Measurements from ENCODE around the gene MICAL3. TPM values are rescaled to one million over a fixed set of nuclear protein-coding genes. Genes with fewer than 3 reads are reported as not detected.

The MICAL3 gene
- polyA plus RNA-seq, 4 donors: 3.2 to 31.4 (median 10.0) TPM

DNA sequence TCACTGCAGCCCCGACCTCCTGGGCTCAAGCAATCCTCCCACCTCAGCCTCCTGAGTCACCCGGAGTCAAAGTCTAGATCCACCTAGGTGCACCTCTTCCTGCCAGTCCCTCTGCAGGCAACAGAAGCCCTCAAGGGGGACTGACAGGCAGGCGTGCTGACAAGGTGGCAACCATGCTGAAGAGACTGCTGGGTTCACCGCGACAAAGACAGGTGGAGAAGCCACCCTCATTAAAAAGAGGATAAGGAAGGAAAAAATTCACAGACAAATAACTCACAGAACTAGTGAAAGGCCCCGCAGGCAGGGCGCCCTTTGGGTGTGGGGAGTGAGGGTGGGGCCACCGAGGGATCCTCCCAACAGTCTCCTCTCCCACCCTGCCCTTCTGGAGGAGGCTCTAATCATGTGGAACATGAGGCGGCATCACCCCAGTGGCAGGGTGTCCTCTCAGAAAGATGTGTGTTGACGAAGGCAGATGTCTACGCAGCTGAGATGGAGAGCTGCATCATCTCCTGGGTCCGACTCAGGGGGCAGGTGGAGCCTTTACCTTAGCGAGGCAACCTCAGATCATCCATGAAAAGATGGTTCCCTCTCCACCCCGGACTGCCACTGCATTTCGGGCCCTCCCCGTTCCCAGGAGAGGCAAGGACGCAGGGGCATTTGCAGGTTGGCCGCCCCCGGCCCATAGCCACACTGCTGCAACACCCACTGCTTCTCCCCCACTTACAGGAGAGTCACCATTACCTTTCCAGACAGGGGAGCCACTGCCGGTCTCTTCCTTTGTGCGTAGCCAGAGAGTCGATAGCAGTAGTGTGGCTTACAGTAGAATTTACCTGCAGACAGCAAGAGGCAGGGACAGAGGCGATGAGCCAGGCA, 158.9 kb downstream of the MICAL3 start:
- 82 to 87% (median 87%) methylated on average over 22 to 23 of the region's 23 CpGs for WGBS, 3 donors

DNA sequence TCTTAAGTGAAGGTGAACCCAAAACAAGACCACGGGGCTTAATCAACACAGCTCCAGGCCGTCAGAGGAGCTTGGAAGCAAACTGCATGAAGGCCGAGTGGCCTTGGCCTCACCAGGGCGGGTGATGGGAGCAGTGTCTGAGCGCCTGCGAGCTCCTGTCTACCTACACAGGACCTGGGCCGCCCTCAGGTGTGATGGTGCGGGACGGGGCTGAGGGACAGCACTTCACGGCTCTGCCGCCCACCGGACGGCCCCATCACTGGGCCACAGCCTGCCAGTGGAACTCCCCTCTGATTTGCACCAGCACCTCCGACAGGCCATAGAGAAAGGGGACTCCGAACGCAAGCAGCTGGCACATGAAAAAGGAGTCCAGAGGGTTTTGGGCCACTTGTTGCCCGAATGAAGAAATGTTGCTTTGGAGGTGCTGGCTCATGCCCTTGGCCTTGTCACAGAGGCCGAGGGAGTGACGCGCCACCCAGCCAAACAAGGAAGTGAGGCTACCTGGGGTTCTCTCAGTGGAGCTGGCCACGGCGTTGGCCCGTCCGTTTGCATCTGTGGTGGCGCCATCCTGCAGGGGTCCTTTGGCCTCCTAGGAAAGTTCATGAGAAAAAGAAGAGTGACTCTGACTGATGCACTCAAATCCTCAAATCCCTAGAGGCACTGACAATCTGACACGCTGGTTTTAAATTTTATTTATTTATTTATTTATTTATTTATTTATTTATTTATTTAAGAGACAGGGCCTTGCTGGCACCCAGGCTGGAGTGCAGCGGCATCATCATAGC, 159.8 kb downstream of the MICAL3 start:
- DNase-seq (no peak), FAIRE-seq (no peak)
- no peak overlapping the region for H3K4me3 ChIP-seq (ENCODE audit: low read depth in 1 of 3, low read length in 3 of 3)
- H3K9me3 ChIP-seq (ENCODE audit: control insufficient read depth in 2 of 2, insufficient read depth in 1 of 2, low read depth in 1 of 2, low read length in 1 of 2): no peaks in the 10 kb centered on the region
- 95 to 98% (median 96%) methylated on average over 27 of the region's 27 CpGs for WGBS, 3 donors
- H3K27ac ChIP-seq (ENCODE audit: low read depth in 1 of 3, low read length in 2 of 3): no peak overlapping the region
- H3K27me3 ChIP-seq (ENCODE audit: control insufficient read depth in 3 of 3, insufficient read depth in 3 of 3, low read length in 3 of 3): no peaks in the 10 kb centered on the region
- H3K36me3 ChIP-seq (ENCODE audit: control insufficient read depth in 3 of 3, insufficient read depth in 2 of 3, low read depth in 1 of 3, low read length in 3 of 3): peaks cover 2 to 68% (median 6%) of the 10 kb centered on the region in 3 donors
- H3K4me1 ChIP-seq (ENCODE audit: control insufficient read depth in 3 of 3, insufficient read depth in 2 of 3, low read depth in 1 of 3, low read length in 2 of 3): peaks cover 4 to 29% (median 13%) of the 10 kb centered on the region in 3 donors

More for the DNA sequence above, 158.9 kb downstream of the MICAL3 start:
- Histone ChIP-seq H3K36me3 (ENCODE audit: control insufficient read depth in 3 of 3, insufficient read depth in 2 of 3, low read depth in 1 of 3, low read length in 3 of 3) (peaks cover 2 to 66% (median 6%) of the 10 kb centered on the region in 3 donors), H3K4me3 (ENCODE audit: low read depth in 1 of 3, low read length in 3 of 3) (no peak overlapping the region), H3K27ac (ENCODE audit: low read depth in 1 of 3, low read length in 2 of 3) (no peak overlapping the region), H3K9me3 (ENCODE audit: control insufficient read depth in 2 of 2, insufficient read depth in 1 of 2, low read depth in 1 of 2, low read length in 1 of 2) (no peaks in the 10 kb centered on the region), H3K4me1 (ENCODE audit: control insufficient read depth in 3 of 3, insufficient read depth in 2 of 3, low read depth in 1 of 3, low read length in 2 of 3) (peaks cover 4 to 36% (median 13%) of the 10 kb centered on the region in 3 donors), H3K27me3 (ENCODE audit: control insufficient read depth in 3 of 3, insufficient read depth in 3 of 3, low read length in 3 of 3) (no peaks in the 10 kb centered on the region)
- DNase-seq: peak in 1 of 2 donors; percentile 69
- FAIRE-seq: no peak

- peaks cover 2 to 75% (median 6%) of the 10 kb centered on the region in 3 donors for H3K36me3 ChIP-seq (ENCODE audit: control insufficient read depth in 3 of 3, insufficient read depth in 2 of 3, low read depth in 1 of 3, low read length in 3 of 3)
- FAIRE-seq (no peak), DNase-seq (no peak)
- 78 to 91% (median 85%) methylated on average over 9 of the region's 9 CpGs for WGBS, 3 donors
- H3K9me3 ChIP-seq (ENCODE audit: control insufficient read depth in 2 of 2, insufficient read depth in 1 of 2, low read depth in 1 of 2, low read length in 1 of 2): no peaks in the 10 kb centered on the region
- no peaks in the 10 kb centered on the region for H3K27me3 ChIP-seq (ENCODE audit: control insufficient read depth in 3 of 3, insufficient read depth in 3 of 3, low read length in 3 of 3)
- no peak overlapping the region for H3K4me3 ChIP-seq (ENCODE audit: low read depth in 1 of 3, low read length in 3 of 3)
- no peak overlapping the region for H3K27ac ChIP-seq (ENCODE audit: low read depth in 1 of 3, low read length in 2 of 3)
- peaks cover 4 to 31% (median 17%) of the 10 kb centered on the region in 3 donors for H3K4me1 ChIP-seq (ENCODE audit: control insufficient read depth in 3 of 3, insufficient read depth in 2 of 3, low read depth in 1 of 3, low read length in 2 of 3)
These were observed 161.6 kb downstream of the MICAL3 start for GRCh38 chr22:17862646-17863181.

DNA sequence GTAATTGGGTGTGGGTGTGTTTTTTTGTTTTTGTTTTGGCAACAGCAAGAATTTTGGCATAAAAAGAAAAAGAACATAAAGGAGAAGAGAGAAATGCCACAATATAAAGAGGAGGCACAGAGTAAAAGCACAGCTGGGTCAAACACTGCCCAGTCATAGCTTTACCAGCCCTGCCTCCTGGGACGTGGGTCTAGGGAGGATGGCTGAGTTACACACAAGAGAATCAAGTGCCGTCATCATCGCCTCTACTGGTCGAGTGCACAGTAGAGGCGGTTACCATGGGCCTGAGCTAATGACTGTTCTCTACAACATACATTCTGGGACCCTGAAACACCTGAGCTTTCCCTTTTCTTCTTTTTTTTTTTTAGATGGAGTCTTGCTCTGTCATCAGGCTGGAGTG, 162.5 kb downstream of the MICAL3 start:
- peaks cover 2 to 76% (median 6%) of the 10 kb centered on the region in 3 donors for H3K36me3 ChIP-seq (ENCODE audit: control insufficient read depth in 3 of 3, insufficient read depth in 2 of 3, low read depth in 1 of 3, low read length in 3 of 3)
- no peak for DNase-seq
- WGBS, 3 donors: 87 to 92% (median 88%) methylated on average over 5 of the region's 5 CpGs

GRCh38 chr22:17860220-17860965, 164.0 kb downstream of the MICAL3 start:
- Histone ChIP-seq H3K27me3 (ENCODE audit: control insufficient read depth in 3 of 3, insufficient read depth in 3 of 3, low read length in 3 of 3) (no peaks in the 10 kb centered on the region), H3K4me1 (ENCODE audit: control insufficient read depth in 3 of 3, insufficient read depth in 2 of 3, low read depth in 1 of 3, low read length in 2 of 3) (peaks cover 0 to 32% (median 13%) of the 10 kb centered on the region in 3 donors), H3K4me3 (ENCODE audit: low read depth in 1 of 3, low read length in 3 of 3) (no peak overlapping the region), H3K36me3 (ENCODE audit: control insufficient read depth in 3 of 3, insufficient read depth in 2 of 3, low read depth in 1 of 3, low read length in 3 of 3) (peaks cover 2 to 73% (median 6%) of the 10 kb centered on the region in 3 donors), H3K9me3 (ENCODE audit: control insufficient read depth in 2 of 2, insufficient read depth in 1 of 2, low read depth in 1 of 2, low read length in 1 of 2) (no peaks in the 10 kb centered on the region), H3K27ac (ENCODE audit: low read depth in 1 of 3, low read length in 2 of 3) (no peak overlapping the region)
- DNase-seq (no peak), FAIRE-seq (no peak)
- WGBS, 3 donors: 92 to 94% (median 92%) methylated on average over 22 to 23 of the region's 23 CpGs

More for the DNA sequence above, 162.5 kb downstream of the MICAL3 start:
- Histone ChIP-seq H3K4me3 (ENCODE audit: low read depth in 1 of 3, low read length in 3 of 3) (no peak overlapping the region), H3K4me1 (ENCODE audit: control insufficient read depth in 3 of 3, insufficient read depth in 2 of 3, low read depth in 1 of 3, low read length in 2 of 3) (peaks cover 0 to 29% (median 18%) of the 10 kb centered on the region in 3 donors), H3K27me3 (ENCODE audit: control insufficient read depth in 3 of 3, insufficient read depth in 3 of 3, low read length in 3 of 3) (no peaks in the 10 kb centered on the region), H3K9me3 (ENCODE audit: control insufficient read depth in 2 of 2, insufficient read depth in 1 of 2, low read depth in 1 of 2, low read length in 1 of 2) (no peaks in the 10 kb centered on the region), H3K27ac (ENCODE audit: low read depth in 1 of 3, low read length in 2 of 3) (no peak overlapping the region)
- FAIRE-seq: no peak

GRCh38 chr22:17858033-17858432, 166.3 kb downstream of the MICAL3 start:
- H3K4me3 ChIP-seq (ENCODE audit: low read depth in 1 of 3, low read length in 3 of 3): no peak overlapping the region
- FAIRE-seq (no peak), DNase-seq (peak in 1 of 2 donors; percentile 62)
- 22 to 68% (median 49%) methylated on average over 11 of the region's 11 CpGs for WGBS, 3 donors
- no peaks in the 10 kb centered on the region for H3K27me3 ChIP-seq (ENCODE audit: control insufficient read depth in 3 of 3, insufficient read depth in 3 of 3, low read length in 3 of 3)
- no peaks in the 10 kb centered on the region for H3K9me3 ChIP-seq (ENCODE audit: control insufficient read depth in 2 of 2, insufficient read depth in 1 of 2, low read depth in 1 of 2, low read length in 1 of 2)
- peaks cover 2 to 72% (median 3%) of the 10 kb centered on the region in 3 donors for H3K36me3 ChIP-seq (ENCODE audit: control insufficient read depth in 3 of 3, insufficient read depth in 2 of 3, low read depth in 1 of 3, low read length in 3 of 3)
- peaks cover 0 to 32% (median 13%) of the 10 kb centered on the region in 3 donors for H3K4me1 ChIP-seq (ENCODE audit: control insufficient read depth in 3 of 3, insufficient read depth in 2 of 3, low read depth in 1 of 3, low read length in 2 of 3)
- H3K27ac ChIP-seq (ENCODE audit: low read depth in 1 of 3, low read length in 2 of 3): peak overlapping the region; percentile 85 to 94 (median 92)

GRCh38 chr22:17855572-17856290, 168.6 kb downstream of the MICAL3 start:
- peak in 1 of 2 donors; percentile 25 for DNase-seq
- peaks cover 0 to 32% (median 13%) of the 10 kb centered on the region in 3 donors for H3K4me1 ChIP-seq (ENCODE audit: control insufficient read depth in 3 of 3, insufficient read depth in 2 of 3, low read depth in 1 of 3, low read length in 2 of 3)
- no peaks in the 10 kb centered on the region for H3K9me3 ChIP-seq (ENCODE audit: control insufficient read depth in 2 of 2, insufficient read depth in 1 of 2, low read depth in 1 of 2, low read length in 1 of 2)
- H3K36me3 ChIP-seq (ENCODE audit: control insufficient read depth in 3 of 3, insufficient read depth in 2 of 3, low read depth in 1 of 3, low read length in 3 of 3): peaks cover 0 to 63% (median 0%) of the 10 kb centered on the region in 3 donors
- FAIRE-seq: no peak
- 91 to 97% (median 93%) methylated on average over 13 of the region's 13 CpGs for WGBS, 3 donors
- H3K27ac ChIP-seq (ENCODE audit: low read depth in 1 of 3, low read length in 2 of 3): peak overlapping the region in 1 of 3 donors; percentile 61
- no peak overlapping the region for H3K4me3 ChIP-seq (ENCODE audit: low read depth in 1 of 3, low read length in 3 of 3)
- no peaks in the 10 kb centered on the region for H3K27me3 ChIP-seq (ENCODE audit: control insufficient read depth in 3 of 3, insufficient read depth in 3 of 3, low read length in 3 of 3)
